22Rv1 (cell line): ENCODE results near the gene AKAP6.

Source experiments
- ZFX ChIP-seq: fragments of 450-650 bp; IDR thresholded peaks from 2 replicates; pipeline ENCODE4 v1.6.1; 2017; ENCODE audit warnings: antibody characterized with exemption, borderline replicate concordance
- TF ChIP-seq, protein P1 (sequence below): fragments of 450-650 bp; IDR thresholded peaks from 2 replicates; pipeline ENCODE4 v1.5.1; 2017; ENCODE audit warnings: mild to moderate bottlenecking

GRCh38 chr14:32363761-32364160 is 34.7 kb downstream of the AKAP6 start:
- TF ChIP-seq ZFX: no peak
- TF ChIP-seq, protein P1, sequence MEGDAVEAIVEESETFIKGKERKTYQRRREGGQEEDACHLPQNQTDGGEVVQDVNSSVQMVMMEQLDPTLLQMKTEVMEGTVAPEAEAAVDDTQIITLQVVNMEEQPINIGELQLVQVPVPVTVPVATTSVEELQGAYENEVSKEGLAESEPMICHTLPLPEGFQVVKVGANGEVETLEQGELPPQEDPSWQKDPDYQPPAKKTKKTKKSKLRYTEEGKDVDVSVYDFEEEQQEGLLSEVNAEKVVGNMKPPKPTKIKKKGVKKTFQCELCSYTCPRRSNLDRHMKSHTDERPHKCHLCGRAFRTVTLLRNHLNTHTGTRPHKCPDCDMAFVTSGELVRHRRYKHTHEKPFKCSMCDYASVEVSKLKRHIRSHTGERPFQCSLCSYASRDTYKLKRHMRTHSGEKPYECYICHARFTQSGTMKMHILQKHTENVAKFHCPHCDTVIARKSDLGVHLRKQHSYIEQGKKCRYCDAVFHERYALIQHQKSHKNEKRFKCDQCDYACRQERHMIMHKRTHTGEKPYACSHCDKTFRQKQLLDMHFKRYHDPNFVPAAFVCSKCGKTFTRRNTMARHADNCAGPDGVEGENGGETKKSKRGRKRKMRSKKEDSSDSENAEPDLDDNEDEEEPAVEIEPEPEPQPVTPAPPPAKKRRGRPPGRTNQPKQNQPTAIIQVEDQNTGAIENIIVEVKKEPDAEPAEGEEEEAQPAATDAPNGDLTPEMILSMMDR: no peak
